Liver (tissue), 3 donors: ENCODE results near the gene NOL4L.

ENCODE experiments used
- CTCF ChIP-seq: fragments of 150-350 bp; IDR thresholded peaks from 2 replicates; pipeline ENCODE4 v1.5.1; 2017; ENCODE audit warnings: improper control_type of control experiment, low read depth, low read length; ENCODE audit not compliant: missing input control
- FOXA1 ChIP-seq: IDR thresholded peaks from 2 replicates; pipeline ENCODE4 v1.6.1; 2016; ENCODE audit warnings: antibody characterized with exemption
- GABPA ChIP-seq, 2 donors: IDR thresholded peaks in 1 of 2; conservative IDR thresholded peaks in 1 of 2; 2 replicates each; pipeline ENCODE4 v1.6.1; 2016; ENCODE audit warnings: antibody characterized with exemption in 2 of 2, mild to moderate bottlenecking in 1 of 2, moderate library complexity in 1 of 2
- HNF4G ChIP-seq: IDR thresholded peaks from 2 replicates; pipeline ENCODE4 v1.6.1; 2016; ENCODE audit warnings: antibody characterized with exemption
- JUND ChIP-seq, 2 donors: IDR thresholded peaks; 2 replicates each; pipeline ENCODE4 v1.6.1; 2016; ENCODE audit warnings: antibody characterized with exemption in 2 of 2
- NR2F2 ChIP-seq: IDR thresholded peaks from 2 replicates; pipeline ENCODE4 v1.6.1; 2016; ENCODE audit warnings: antibody characterized with exemption
- RAD21 ChIP-seq, 2 donors: IDR thresholded peaks; 2 replicates each; pipeline ENCODE4 v1.6.1; 2016; ENCODE audit warnings: antibody characterized with exemption in 2 of 2, mild to moderate bottlenecking in 2 of 2
- SP1 ChIP-seq: IDR thresholded peaks from 2 replicates; pipeline ENCODE4 v1.6.1; 2018; ENCODE audit warnings: antibody characterized with exemption, mild to moderate bottlenecking
- TAF1 ChIP-seq: conservative IDR thresholded peaks from 2 replicates; pipeline ENCODE4 v1.6.1; 2016; ENCODE audit warnings: antibody characterized with exemption, mild to moderate bottlenecking
- TF ChIP-seq, protein P1 (sequence below): IDR thresholded peaks from 2 replicates; pipeline ENCODE4 v1.6.1; 2016; ENCODE audit warnings: antibody characterized with exemption
- TF ChIP-seq, protein P2 (sequence below): IDR thresholded peaks from 2 replicates; pipeline ENCODE4 v1.6.1; 2016; ENCODE audit warnings: antibody characterized with exemption, mild to moderate bottlenecking
- donor health status: healthy.
- donor health status: healthy.

GRCh38 chr20:32468313-32468640 lies 116.9 kb downstream of the NOL4L start:
- TF ChIP-seq TAF1 (no peak), CTCF (no peak), RAD21 (IDR thresholded peaks at IDR 0.05) (no peak), NR2F2 (no peak), SP1 (no peak), HNF4G (no peak), GABPA (IDR thresholded peaks at IDR 0.05 in 1 of 2, conservative IDR thresholded peaks at IDR 0.05 in 1 of 2) (no peak), JUND (IDR thresholded peaks at IDR 0.05) (no peak), FOXA1 (no peak)
- TF ChIP-seq, protein P1, sequence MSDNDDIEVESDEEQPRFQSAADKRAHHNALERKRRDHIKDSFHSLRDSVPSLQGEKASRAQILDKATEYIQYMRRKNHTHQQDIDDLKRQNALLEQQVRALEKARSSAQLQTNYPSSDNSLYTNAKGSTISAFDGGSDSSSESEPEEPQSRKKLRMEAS: no peak
- TF ChIP-seq, protein P2, sequence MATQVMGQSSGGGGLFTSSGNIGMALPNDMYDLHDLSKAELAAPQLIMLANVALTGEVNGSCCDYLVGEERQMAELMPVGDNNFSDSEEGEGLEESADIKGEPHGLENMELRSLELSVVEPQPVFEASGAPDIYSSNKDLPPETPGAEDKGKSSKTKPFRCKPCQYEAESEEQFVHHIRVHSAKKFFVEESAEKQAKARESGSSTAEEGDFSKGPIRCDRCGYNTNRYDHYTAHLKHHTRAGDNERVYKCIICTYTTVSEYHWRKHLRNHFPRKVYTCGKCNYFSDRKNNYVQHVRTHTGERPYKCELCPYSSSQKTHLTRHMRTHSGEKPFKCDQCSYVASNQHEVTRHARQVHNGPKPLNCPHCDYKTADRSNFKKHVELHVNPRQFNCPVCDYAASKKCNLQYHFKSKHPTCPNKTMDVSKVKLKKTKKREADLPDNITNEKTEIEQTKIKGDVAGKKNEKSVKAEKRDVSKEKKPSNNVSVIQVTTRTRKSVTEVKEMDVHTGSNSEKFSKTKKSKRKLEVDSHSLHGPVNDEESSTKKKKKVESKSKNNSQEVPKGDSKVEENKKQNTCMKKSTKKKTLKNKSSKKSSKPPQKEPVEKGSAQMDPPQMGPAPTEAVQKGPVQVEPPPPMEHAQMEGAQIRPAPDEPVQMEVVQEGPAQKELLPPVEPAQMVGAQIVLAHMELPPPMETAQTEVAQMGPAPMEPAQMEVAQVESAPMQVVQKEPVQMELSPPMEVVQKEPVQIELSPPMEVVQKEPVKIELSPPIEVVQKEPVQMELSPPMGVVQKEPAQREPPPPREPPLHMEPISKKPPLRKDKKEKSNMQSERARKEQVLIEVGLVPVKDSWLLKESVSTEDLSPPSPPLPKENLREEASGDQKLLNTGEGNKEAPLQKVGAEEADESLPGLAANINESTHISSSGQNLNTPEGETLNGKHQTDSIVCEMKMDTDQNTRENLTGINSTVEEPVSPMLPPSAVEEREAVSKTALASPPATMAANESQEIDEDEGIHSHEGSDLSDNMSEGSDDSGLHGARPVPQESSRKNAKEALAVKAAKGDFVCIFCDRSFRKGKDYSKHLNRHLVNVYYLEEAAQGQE: no peak
